ENCODE measurements around the gene GOLGA6L7. TPM values are rescaled to one million over a fixed set of nuclear protein-coding genes. Genes with fewer than 3 reads are reported as not detected.
"Not testable (repeated sequence)": the region's sequence is repeated elsewhere in the genome, so short reads cannot be mapped to it uniquely, and the experiment has no call there.

GOLGA6L7 gene
- total RNA-seq, 1 experiment from 2014 or later: not detected

- Histone ChIP-seq H3K9me3 (no peaks in the 10 kb centered on the region), H3K4me1 (no peaks in the 10 kb centered on the region), H3K36me3 (ENCODE audit: control insufficient read depth, insufficient read depth, low read length) (no peaks in the 10 kb centered on the region), H3K27me3 (replicated peaks; ENCODE audit: control insufficient read depth, insufficient read depth, low read length) (no peaks in the 10 kb centered on the region), H3K4me3 (ENCODE audit: low read depth, low read length) (no peak overlapping the region)
- Mint-ChIP-seq H3K4me3 (ENCODE audit: unreplicated experiment) (no peak overlapping the region), H3K9me3 (ENCODE audit: unreplicated experiment) (peaks cover 9% of the 10 kb centered on the region), H3K4me1 (ENCODE audit: low read depth, unreplicated experiment) (no peaks in the 10 kb centered on the region), H3K27me3 (ENCODE audit: insufficient read depth, unreplicated experiment) (no peaks in the 10 kb centered on the region), H3K36me3 (ENCODE audit: insufficient read depth, unreplicated experiment) (peaks cover 5% of the 10 kb centered on the region), H3K27ac (ENCODE audit: unreplicated experiment) (no peak overlapping the region)
- TF ChIP-seq, protein P1, sequence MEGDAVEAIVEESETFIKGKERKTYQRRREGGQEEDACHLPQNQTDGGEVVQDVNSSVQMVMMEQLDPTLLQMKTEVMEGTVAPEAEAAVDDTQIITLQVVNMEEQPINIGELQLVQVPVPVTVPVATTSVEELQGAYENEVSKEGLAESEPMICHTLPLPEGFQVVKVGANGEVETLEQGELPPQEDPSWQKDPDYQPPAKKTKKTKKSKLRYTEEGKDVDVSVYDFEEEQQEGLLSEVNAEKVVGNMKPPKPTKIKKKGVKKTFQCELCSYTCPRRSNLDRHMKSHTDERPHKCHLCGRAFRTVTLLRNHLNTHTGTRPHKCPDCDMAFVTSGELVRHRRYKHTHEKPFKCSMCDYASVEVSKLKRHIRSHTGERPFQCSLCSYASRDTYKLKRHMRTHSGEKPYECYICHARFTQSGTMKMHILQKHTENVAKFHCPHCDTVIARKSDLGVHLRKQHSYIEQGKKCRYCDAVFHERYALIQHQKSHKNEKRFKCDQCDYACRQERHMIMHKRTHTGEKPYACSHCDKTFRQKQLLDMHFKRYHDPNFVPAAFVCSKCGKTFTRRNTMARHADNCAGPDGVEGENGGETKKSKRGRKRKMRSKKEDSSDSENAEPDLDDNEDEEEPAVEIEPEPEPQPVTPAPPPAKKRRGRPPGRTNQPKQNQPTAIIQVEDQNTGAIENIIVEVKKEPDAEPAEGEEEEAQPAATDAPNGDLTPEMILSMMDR (IDR thresholded peaks at IDR 0.05; ENCODE audit: insufficient read depth in 1 of 2, low read depth in 1 of 2, low read length in 1 of 2, severe bottlenecking in 1 of 2, unreplicated experiment in 1 of 2): no peak
- no peak for DNase-seq
- ChIA-PET POLR2A (no interaction called here), CTCF (no interaction called here)
- BruUV-seq (replicated peaks): no TSS peak
- intact Hi-C loops (cut with micrococcal nuclease; ENCODE audit: unreplicated experiment): no loop called here
Observed at GRCh38 chr15:28871168-28871567, 22.7 kb upstream of the GOLGA6L7 start.

DNA sequence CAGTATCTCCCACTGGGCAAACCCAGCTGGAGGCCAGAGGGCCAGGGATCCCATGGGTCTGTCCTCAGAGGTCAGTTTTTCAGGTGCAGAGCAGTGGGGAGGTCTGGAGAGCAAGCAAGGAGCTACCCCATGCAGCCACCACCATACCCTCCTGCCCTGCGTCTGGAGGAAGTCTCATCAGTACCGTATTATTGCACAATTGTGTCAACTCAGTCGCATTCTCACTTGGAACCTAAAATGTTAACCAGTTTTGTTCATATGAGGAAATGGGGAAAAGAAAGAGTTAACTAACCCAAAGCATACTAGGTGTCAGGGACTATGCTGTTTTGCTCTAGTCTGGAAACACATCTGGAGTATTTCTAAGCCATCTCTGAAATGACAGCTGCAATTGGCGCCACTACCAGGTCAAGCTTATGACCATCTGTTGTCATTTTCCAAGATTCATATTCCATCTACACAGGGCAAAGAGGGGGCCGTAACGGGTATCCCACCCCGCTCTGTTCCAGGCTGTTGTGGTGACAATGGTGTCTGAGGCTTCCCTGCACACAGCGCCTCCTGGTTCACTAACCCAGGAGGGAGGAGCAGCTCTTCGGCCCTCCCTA, 20.4 kb upstream of the GOLGA6L7 start:
- no peaks in the 10 kb centered on the region for H3K4me1 Mint-ChIP-seq (ENCODE audit: low read depth, unreplicated experiment)
- H3K4me1 ChIP-seq: no peaks in the 10 kb centered on the region
- H3K36me3 ChIP-seq (ENCODE audit: control insufficient read depth, insufficient read depth, low read length): no peaks in the 10 kb centered on the region
- H3K27me3 Mint-ChIP-seq (ENCODE audit: insufficient read depth, unreplicated experiment): no peaks in the 10 kb centered on the region
- no peak for DNase-seq
- no peaks in the 10 kb centered on the region for H3K9me3 ChIP-seq
- peaks cover 5% of the 10 kb centered on the region for H3K36me3 Mint-ChIP-seq (ENCODE audit: insufficient read depth, unreplicated experiment)
- peaks cover 9% of the 10 kb centered on the region for H3K9me3 Mint-ChIP-seq (ENCODE audit: unreplicated experiment)
- no peak overlapping the region for H3K4me3 ChIP-seq (ENCODE audit: low read depth, low read length)
- BruUV-seq (replicated peaks): no TSS peak
- TF ChIP-seq, protein P1 (IDR thresholded peaks at IDR 0.05; ENCODE audit: insufficient read depth in 1 of 2, low read depth in 1 of 2, low read length in 1 of 2, severe bottlenecking in 1 of 2, unreplicated experiment in 1 of 2): no peak
- H3K4me3 Mint-ChIP-seq (ENCODE audit: unreplicated experiment): no peak overlapping the region
- no peak overlapping the region for H3K27ac Mint-ChIP-seq (ENCODE audit: unreplicated experiment)
- intact Hi-C loops (cut with micrococcal nuclease; ENCODE audit: unreplicated experiment): no loop called here
- ChIA-PET POLR2A (no interaction called here), CTCF (no interaction called here)
- H3K27me3 ChIP-seq (replicated peaks; ENCODE audit: control insufficient read depth, insufficient read depth, low read length): no peaks in the 10 kb centered on the region

DNA sequence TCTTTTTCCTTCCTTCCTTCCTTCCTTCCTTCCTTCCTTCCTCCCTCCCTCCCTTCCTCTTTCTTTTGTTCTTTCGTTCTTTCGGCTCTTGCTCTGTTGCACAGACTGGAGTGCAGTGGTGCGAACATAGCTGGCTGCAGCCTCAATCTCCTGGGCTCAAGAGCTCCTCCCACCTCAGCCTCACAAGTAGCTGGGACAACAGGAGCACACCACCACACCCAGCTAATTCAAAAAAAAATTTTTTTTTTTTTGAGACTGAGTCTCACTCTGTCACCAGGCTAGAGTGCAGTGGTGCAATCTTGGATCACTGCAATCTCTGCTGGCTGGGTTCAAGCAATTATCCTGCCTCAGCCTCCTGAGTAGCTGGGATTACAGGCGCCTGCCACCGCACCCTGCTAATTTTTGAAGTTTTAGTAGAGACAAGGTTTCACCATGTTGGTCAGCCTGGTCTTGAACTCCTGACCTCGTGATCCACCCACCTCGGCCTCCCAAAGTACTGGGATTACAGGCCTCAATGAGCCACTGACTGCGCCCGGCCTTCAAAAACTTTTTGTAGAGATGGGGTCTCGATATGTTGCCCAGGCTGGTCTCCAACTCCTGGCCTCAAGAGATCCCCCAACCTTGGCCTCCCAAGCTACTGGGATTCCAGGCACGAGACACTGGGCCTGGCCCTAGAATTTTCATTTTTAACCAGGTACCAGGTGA, 13.3 kb upstream of the GOLGA6L7 start:
- intact Hi-C loops (cut with micrococcal nuclease; ENCODE audit: unreplicated experiment); H3K4me3 Mint-ChIP-seq (ENCODE audit: unreplicated experiment); H3K9me3 Mint-ChIP-seq (ENCODE audit: unreplicated experiment); DNase-seq; CTCF ChIA-PET; H3K36me3 ChIP-seq (ENCODE audit: control insufficient read depth, insufficient read depth, low read length); H3K27me3 ChIP-seq (replicated peaks; ENCODE audit: control insufficient read depth, insufficient read depth, low read length); H3K4me1 Mint-ChIP-seq (ENCODE audit: low read depth, unreplicated experiment); H3K4me1 ChIP-seq; H3K36me3 Mint-ChIP-seq (ENCODE audit: insufficient read depth, unreplicated experiment); H3K27me3 Mint-ChIP-seq (ENCODE audit: insufficient read depth, unreplicated experiment); H3K4me3 ChIP-seq (ENCODE audit: low read depth, low read length); BruUV-seq (replicated peaks); H3K27ac Mint-ChIP-seq (ENCODE audit: unreplicated experiment); H3K9me3 ChIP-seq; POLR2A ChIA-PET: not testable (repeated sequence)

Data from Caco-2 (cell line).